ENCODE data around the gene RPAP3. TPM values are rescaled to one million over a fixed set of nuclear protein-coding genes. Genes with fewer than 3 reads are reported as not detected.
A peak's percentile ranks its signal among the peaks of the same experiment; 100 is the strongest.

The RPAP3 gene
- total and polyA plus RNA-seq, 2 experiments from 2014 or later, result 31.4 to 69.9 TPM

DNA sequence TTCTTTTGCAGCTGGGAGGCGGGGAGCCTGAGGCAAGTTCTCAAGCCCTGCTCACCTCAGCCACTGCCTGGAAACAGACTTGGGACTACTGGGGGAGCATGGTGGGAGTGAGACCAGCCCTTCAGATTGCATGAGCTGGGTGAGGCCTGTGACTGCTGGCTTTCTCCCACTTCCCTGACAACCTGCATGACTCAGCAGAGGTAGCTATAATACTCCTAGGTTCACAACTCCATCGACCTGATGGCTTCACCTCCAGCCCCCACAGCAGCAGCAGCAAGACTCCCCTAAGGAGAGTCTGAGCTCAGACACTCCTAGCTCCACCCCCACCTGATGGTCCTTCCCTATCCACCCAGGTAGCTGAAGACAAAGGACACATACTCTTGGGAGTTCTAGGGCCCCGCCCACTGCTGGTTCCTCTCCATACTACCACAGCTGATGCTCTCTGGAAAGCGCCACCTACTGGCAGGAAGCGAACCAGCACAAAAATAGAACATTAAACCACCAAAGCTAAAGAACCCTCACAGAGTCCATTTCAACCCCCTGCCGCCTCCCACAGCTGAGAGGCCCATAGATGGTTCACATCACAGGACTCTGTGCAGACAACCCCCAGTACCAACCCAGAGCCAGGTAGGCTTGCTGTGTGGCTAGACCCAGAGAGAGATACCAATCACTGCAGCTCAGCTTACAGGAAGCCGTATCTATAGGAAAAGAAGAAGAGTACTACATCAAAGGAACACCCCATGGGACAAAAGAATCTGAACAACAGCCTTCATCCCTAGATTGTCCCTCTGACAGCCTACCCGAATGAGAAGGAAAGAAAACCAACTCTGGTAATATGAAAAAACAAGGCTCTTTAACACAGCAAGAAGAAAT, 68.7 kb downstream of the RPAP3 start:
- 0 out of 2 replicates have a peak, but pooled peaks have one; percentile 8 for TF ChIP-seq CREB1 (CRISPR knock-in tag; IDR thresholded peaks at IDR 0.05; ENCODE audit: low read depth)
- TF ChIP-seq ZNF331 (CRISPR knock-in tag; IDR thresholded peaks at IDR 0.05; ENCODE audit: low read depth), result no peak
- TF ChIP-seq NANOG (IDR thresholded peaks at IDR 0.05; ENCODE audit: borderline replicate concordance), result no peak
- TF ChIP-seq CTCF (conservative IDR thresholded peaks at IDR 0.05; ENCODE audit: low read depth in 2 of 2), result peak; percentile 82 to 92
- TF ChIP-seq, protein P1, sequence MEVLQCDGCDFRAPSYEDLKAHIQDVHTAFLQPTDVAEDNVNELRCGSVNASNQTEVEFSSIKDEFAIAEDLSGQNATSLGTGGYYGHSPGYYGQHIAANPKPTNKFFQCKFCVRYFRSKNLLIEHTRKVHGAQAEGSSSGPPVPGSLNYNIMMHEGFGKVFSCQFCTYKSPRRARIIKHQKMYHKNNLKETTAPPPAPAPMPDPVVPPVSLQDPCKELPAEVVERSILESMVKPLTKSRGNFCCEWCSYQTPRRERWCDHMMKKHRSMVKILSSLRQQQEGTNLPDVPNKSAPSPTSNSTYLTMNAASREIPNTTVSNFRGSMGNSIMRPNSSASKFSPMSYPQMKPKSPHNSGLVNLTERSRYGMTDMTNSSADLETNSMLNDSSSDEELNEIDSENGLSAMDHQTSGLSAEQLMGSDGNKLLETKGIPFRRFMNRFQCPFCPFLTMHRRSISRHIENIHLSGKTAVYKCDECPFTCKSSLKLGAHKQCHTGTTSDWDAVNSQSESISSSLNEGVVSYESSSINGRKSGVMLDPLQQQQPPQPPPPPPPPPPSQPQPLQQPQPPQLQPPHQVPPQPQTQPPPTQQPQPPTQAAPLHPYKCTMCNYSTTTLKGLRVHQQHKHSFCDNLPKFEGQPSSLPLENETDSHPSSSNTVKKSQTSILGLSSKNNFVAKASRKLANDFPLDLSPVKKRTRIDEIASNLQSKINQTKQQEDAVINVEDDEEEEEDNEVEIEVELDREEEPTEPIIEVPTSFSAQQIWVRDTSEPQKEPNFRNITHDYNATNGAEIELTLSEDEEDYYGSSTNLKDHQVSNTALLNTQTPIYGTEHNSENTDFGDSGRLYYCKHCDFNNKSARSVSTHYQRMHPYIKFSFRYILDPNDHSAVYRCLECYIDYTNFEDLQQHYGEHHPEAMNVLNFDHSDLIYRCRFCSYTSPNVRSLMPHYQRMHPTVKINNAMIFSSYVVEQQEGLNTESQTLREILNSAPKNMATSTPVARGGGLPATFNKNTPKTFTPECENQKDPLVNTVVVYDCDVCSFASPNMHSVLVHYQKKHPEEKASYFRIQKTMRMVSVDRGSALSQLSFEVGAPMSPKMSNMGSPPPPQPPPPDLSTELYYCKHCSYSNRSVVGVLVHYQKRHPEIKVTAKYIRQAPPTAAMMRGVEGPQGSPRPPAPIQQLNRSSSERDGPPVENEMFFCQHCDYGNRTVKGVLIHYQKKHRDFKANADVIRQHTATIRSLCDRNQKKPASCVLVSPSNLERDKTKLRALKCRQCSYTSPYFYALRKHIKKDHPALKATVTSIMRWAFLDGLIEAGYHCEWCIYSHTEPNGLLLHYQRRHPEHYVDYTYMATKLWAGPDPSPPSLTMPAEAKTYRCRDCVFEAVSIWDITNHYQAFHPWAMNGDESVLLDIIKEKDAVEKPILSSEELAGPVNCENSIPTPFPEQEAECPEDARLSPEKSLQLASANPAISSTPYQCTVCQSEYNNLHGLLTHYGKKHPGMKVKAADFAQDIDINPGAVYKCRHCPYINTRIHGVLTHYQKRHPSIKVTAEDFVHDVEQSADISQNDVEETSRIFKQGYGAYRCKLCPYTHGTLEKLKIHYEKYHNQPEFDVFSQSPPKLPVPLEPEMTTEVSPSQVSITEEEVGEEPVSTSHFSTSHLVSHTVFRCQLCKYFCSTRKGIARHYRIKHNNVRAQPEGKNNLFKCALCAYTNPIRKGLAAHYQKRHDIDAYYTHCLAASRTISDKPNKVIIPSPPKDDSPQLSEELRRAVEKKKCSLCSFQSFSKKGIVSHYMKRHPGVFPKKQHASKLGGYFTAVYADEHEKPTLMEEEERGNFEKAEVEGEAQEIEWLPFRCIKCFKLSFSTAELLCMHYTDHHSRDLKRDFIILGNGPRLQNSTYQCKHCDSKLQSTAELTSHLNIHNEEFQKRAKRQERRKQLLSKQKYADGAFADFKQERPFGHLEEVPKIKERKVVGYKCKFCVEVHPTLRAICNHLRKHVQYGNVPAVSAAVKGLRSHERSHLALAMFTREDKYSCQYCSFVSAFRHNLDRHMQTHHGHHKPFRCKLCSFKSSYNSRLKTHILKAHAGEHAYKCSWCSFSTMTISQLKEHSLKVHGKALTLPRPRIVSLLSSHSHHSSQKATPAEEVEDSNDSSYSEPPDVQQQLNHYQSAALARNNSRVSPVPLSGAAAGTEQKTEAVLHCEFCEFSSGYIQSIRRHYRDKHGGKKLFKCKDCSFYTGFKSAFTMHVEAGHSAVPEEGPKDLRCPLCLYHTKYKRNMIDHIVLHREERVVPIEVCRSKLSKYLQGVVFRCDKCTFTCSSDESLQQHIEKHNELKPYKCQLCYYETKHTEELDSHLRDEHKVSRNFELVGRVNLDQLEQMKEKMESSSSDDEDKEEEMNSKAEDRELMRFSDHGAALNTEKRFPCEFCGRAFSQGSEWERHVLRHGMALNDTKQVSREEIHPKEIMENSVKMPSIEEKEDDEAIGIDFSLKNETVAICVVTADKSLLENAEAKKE (CRISPR knock-in tag; IDR thresholded peaks at IDR 0.05), result peak; percentile 56; the same call in 1 of the 2 replicates
- TF ChIP-seq ETS1 (IDR thresholded peaks at IDR 0.05), result no peak
- TF ChIP-seq, protein P2, sequence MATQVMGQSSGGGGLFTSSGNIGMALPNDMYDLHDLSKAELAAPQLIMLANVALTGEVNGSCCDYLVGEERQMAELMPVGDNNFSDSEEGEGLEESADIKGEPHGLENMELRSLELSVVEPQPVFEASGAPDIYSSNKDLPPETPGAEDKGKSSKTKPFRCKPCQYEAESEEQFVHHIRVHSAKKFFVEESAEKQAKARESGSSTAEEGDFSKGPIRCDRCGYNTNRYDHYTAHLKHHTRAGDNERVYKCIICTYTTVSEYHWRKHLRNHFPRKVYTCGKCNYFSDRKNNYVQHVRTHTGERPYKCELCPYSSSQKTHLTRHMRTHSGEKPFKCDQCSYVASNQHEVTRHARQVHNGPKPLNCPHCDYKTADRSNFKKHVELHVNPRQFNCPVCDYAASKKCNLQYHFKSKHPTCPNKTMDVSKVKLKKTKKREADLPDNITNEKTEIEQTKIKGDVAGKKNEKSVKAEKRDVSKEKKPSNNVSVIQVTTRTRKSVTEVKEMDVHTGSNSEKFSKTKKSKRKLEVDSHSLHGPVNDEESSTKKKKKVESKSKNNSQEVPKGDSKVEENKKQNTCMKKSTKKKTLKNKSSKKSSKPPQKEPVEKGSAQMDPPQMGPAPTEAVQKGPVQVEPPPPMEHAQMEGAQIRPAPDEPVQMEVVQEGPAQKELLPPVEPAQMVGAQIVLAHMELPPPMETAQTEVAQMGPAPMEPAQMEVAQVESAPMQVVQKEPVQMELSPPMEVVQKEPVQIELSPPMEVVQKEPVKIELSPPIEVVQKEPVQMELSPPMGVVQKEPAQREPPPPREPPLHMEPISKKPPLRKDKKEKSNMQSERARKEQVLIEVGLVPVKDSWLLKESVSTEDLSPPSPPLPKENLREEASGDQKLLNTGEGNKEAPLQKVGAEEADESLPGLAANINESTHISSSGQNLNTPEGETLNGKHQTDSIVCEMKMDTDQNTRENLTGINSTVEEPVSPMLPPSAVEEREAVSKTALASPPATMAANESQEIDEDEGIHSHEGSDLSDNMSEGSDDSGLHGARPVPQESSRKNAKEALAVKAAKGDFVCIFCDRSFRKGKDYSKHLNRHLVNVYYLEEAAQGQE (IDR thresholded peaks at IDR 0.05; ENCODE audit: unreplicated experiment), result no peak
- no peak for TF ChIP-seq EZH2phosphoT487 (IDR thresholded peaks at IDR 0.05; ENCODE audit: unreplicated experiment)
- TF ChIP-seq STAT1 (IDR thresholded peaks at IDR 0.05; ENCODE audit: unreplicated experiment), result no peak
- TF ChIP-seq ZNF114 (CRISPR knock-in tag; IDR thresholded peaks at IDR 0.05), result no peak
- no peak for TF ChIP-seq POLR2AphosphoS5 (IDR thresholded peaks at IDR 0.05; ENCODE audit: low read depth)
- TF ChIP-seq JUNB (IDR thresholded peaks at IDR 0.05; ENCODE audit: unreplicated experiment), result no peak
- no peak for TF ChIP-seq EZH2 (IDR thresholded peaks at IDR 0.05; ENCODE audit: low read depth, unreplicated experiment)
- ATAC-seq, result peak; percentile 87
- no peak overlapping the region for H3K27ac ChIP-seq (ENCODE audit: low read depth)

More for the DNA sequence above, 68.7 kb downstream of the RPAP3 start:
- Mint-ChIP-seq H3K4me3 (no peak overlapping the region), H3K9me3 (peaks cover 54% of the 10 kb centered on the region), H3K27me3 (ENCODE audit: insufficient read depth, low read depth, poor library complexity) (peaks cover 6% of the 10 kb centered on the region), H3K4me1 (peaks cover 7% of the 10 kb centered on the region; the same call in 2 of the 3 replicates), H3K36me3 (ENCODE audit: low read depth) (peaks cover 54% of the 10 kb centered on the region), H3K27ac (peak overlapping the region; percentile 91)
- Histone ChIP-seq H3K79me2 (replicated peaks; ENCODE audit: insufficient read depth) (0 out of 2 replicates have a peak, but pooled peaks cover 8% of the 10 kb centered on the region), H3K27me3 (ENCODE audit: insufficient read depth) (no peaks in the 10 kb centered on the region), H3K4me1 (ENCODE audit: insufficient read depth) (no peaks in the 10 kb centered on the region), H3K4me3 (no peak overlapping the region), H2AFZ (no peak overlapping the region), H3K36me3 (ENCODE audit: insufficient read depth) (peaks cover 4% of the 10 kb centered on the region; the same call in 1 of the 2 replicates), H3K9me2 (ENCODE audit: insufficient read depth) (no peaks in the 10 kb centered on the region), H4K20me1 (replicated peaks; ENCODE audit: insufficient read depth) (no peaks in the 10 kb centered on the region), H3F3A (replicated peaks; ENCODE audit: low read depth) (peaks cover 11% of the 10 kb centered on the region), H3K4me2 (no peak overlapping the region)
- DNase-seq (ENCODE audit: low spot score), result peak; percentile 94

All from GM23338 (cell line).